Bronchial epithelial cell (primary cell): Measurements from ENCODE around the gene SAXO1. TPM values are rescaled to one million over a fixed set of nuclear protein-coding genes. Genes with fewer than 3 reads are reported as not detected.
"Not testable (repeated sequence)": the region's sequence is repeated elsewhere in the genome, so short reads cannot be mapped to it uniquely, and the experiment has no call there.

Experiments
- DNase-seq: peaks from one replicate; pipeline ENCODE4 v3.0.0-alpha.2; 2010; ENCODE audit warnings: low read depth
- FAIRE-seq: peaks from 2 replicates; lab custom pipeline; 2011; peaks lifted over from hg19 to GRCh38; lab: Jason Lieb, UNC
- H3K27me3 ChIP-seq: 2 replicates; pipeline ENCODE4 v1.5.1; 2011; ENCODE audit warnings: low read length; ENCODE audit not compliant: control insufficient read depth, insufficient read depth
- H3K36me3 ChIP-seq: 2 replicates; pipeline ENCODE4 v1.5.1; 2011; ENCODE audit warnings: low read length; ENCODE audit not compliant: control insufficient read depth, insufficient read depth
- H3K4me3 ChIP-seq: 2 replicates; pipeline ENCODE4 v1.5.1; 2011; ENCODE audit warnings: mild to moderate bottlenecking, low read depth, low read length, control low read depth
- total RNA-seq: library from RNA; depleted of rRNA; stranded (reverse); fragments of >200 nt; gene quantifications from 2 replicates; pipeline ENCODE4 v1.2.1, GENCODE V29; 2014
- TF ChIP-seq, protein P1 (sequence below): IDR thresholded peaks from 2 replicates; pipeline ENCODE4 v1.5.1; 2011; ENCODE audit warnings: mild to moderate bottlenecking, moderate library complexity, low read length, control low read depth, inconsistent platforms; ENCODE audit not compliant: insufficient read depth, severe bottlenecking

Gene SAXO1
- total RNA-seq, 1 donor from 2014 or later, result not detected

DNA sequence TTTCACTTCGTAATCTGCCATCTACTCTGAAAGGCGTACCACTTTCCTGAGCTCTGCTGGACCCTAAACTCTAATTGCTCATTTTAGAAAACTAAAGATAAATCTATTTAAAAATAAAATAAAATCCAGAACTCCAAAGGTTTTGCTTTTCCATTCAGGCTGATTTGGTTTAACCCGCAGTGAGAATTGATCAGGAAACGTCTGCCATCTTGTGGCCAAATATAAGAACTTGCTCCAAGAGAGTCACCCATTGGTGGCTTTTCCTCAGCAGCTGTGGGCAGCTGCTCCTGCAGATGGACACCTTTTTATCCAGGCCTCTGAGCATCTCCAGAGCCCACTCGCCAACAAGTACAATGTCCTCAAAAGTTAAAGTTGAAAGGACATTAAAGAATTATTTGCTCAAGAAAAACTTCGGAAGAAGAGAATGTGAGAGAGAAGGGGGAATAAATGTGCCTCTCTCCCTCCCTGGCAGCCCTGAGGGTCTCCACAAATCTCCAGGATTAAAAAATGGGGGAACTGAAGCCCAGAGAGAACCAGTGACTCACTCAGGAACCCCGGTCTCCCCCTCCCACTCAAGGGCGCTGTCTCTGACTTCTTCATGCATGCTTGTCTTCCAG is 4.1 kb downstream of the SAXO1 start:
- DNase-seq (peak; percentile 52), FAIRE-seq (no peak)

GRCh38 chr9:19027825-19028224 is 5.2 kb downstream of the SAXO1 start:
- H3K27me3 ChIP-seq, result no peaks in the 10 kb centered on the region
- H3K4me3 ChIP-seq, result no peak overlapping the region
- TF ChIP-seq, protein P1, sequence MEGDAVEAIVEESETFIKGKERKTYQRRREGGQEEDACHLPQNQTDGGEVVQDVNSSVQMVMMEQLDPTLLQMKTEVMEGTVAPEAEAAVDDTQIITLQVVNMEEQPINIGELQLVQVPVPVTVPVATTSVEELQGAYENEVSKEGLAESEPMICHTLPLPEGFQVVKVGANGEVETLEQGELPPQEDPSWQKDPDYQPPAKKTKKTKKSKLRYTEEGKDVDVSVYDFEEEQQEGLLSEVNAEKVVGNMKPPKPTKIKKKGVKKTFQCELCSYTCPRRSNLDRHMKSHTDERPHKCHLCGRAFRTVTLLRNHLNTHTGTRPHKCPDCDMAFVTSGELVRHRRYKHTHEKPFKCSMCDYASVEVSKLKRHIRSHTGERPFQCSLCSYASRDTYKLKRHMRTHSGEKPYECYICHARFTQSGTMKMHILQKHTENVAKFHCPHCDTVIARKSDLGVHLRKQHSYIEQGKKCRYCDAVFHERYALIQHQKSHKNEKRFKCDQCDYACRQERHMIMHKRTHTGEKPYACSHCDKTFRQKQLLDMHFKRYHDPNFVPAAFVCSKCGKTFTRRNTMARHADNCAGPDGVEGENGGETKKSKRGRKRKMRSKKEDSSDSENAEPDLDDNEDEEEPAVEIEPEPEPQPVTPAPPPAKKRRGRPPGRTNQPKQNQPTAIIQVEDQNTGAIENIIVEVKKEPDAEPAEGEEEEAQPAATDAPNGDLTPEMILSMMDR, result no peak
- no peaks in the 10 kb centered on the region for H3K36me3 ChIP-seq
- no peak for FAIRE-seq
- no peak for DNase-seq

More for the DNA sequence above, 4.1 kb downstream of the SAXO1 start:
- TF ChIP-seq, protein P1, result peak; percentile 64
- Histone ChIP-seq H3K36me3 (no peaks in the 10 kb centered on the region), H3K27me3 (no peaks in the 10 kb centered on the region), H3K4me3 (no peak overlapping the region)

DNA sequence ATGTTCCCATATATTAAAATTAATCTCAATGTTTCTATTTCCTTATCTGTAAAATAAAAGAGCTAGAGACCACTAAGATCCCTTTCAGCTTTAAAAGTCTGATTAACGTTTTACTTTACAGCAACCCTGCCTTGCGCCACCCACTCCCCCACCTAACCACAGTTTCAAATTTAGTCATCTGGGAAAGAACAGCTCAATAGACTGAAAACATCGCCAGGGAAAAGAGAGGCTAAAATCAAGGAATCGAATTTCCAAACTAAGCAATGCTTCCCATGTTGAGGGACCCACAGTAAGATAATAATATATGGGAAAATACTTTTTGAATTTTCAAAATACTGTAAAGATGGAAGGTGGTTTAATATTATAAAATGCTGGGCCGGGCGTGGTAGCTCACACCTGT is 6.6 kb downstream of the SAXO1 start:
- DNase-seq, result no peak

DNA sequence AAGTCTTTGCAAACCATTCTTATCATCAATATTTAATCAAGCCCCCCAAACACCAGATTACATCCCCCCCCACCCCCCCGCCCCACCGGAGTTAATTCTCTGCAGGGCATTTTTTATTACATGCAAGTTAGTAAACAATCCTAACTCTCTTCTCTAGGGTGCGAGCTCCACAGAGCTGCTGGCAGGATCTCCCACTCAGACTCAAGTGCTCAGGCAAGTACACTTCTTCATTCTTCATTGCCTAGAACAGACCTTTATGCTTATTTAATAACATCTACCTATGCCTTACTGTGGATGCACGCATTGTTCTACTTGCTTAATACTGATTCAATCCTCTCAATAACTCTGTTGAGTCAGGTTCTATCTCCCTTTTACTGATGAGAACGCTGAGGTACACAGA is 9.9 kb downstream of the SAXO1 start:
- no peaks in the 10 kb centered on the region for H3K36me3 ChIP-seq
- no peak for DNase-seq
- FAIRE-seq, result no peak
- no peaks in the 10 kb centered on the region for H3K27me3 ChIP-seq
- no peak overlapping the region for H3K4me3 ChIP-seq
- TF ChIP-seq, protein P1, result no peak

More for the DNA sequence above, 6.6 kb downstream of the SAXO1 start:
- no peaks in the 10 kb centered on the region for H3K27me3 ChIP-seq
- TF ChIP-seq, protein P1, result no peak
- H3K36me3 ChIP-seq, result no peaks in the 10 kb centered on the region
- no peak for FAIRE-seq
- H3K4me3 ChIP-seq, result no peak overlapping the region

DNA sequence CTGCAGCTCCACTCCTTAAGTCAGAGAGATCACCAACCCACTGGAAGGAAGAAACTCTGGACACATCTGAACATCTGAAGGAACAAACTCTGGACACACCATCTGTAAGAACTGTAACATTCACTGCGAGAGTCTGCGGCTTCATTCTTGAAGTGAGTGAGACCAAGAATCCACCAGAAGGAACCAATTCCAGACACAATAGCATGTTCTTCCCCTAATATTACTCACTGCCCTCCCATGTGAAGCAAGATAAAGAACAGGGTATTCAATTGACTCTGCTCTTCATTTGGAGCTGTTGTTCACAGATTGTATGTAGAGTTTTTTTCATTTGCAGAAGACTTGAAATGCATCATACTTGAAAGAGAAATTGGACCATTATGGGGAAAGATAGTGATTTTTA is 10.8 kb downstream of the SAXO1 start:
- H3K36me3 ChIP-seq, result no peaks in the 10 kb centered on the region
- no peak for FAIRE-seq
- no peaks in the 10 kb centered on the region for H3K27me3 ChIP-seq
- no peak for DNase-seq
- TF ChIP-seq, protein P1, result no peak
- no peak overlapping the region for H3K4me3 ChIP-seq

- not testable (repeated sequence) for FAIRE-seq, H3K27me3 ChIP-seq, H3K4me3 ChIP-seq, DNase-seq, H3K36me3 ChIP-seq
Measured at GRCh38 chr9:19021649-19022048, 11.4 kb downstream of the SAXO1 start.
